Limb (tissue), 2 donors: ENCODE data around the gene TRAF3.
"Not testable (repeated sequence)": the region's sequence is repeated elsewhere in the genome, so short reads cannot be mapped to it uniquely, and the experiment has no call there.

Source experiments
- DNase-seq, 2 donors: peaks; one replicate each; pipeline ENCODE4 v3.0.0-alpha.2; 2016; ENCODE audit errors: extremely low spot score in 2 of 2

The TRAF3 gene

GRCh38 chr14:102863381-102863780 is 86.1 kb downstream of the TRAF3 start:
- DNase-seq = no peak

GRCh38 chr14:102865916-102866315 is 88.7 kb downstream of the TRAF3 start:
- DNase-seq = not testable (repeated sequence)

- no peak for DNase-seq
These were observed 89.9 kb downstream of the TRAF3 start for GRCh38 chr14:102866982-102867761.

- no peak for DNase-seq
These were observed 90.8 kb downstream of the TRAF3 start for GRCh38 chr14:102867826-102868580.

GRCh38 chr14:102868956-102869547 is 91.8 kb downstream of the TRAF3 start:
- no peak for DNase-seq

GRCh38 chr14:102870246-102870645 is 93.0 kb downstream of the TRAF3 start:
- DNase-seq = no peak

GRCh38 chr14:102870994-102871831 is 94.0 kb downstream of the TRAF3 start:
- no peak for DNase-seq

- DNase-seq = no peak
These were observed 94.8 kb downstream of the TRAF3 start for GRCh38 chr14:102872020-102872419.

- no peak for DNase-seq
These were observed 95.9 kb downstream of the TRAF3 start for GRCh38 chr14:102873131-102873530.

- DNase-seq = no peak
These were observed 96.4 kb downstream of the TRAF3 start for GRCh38 chr14:102873546-102874061.

GRCh38 chr14:102875652-102876051 is 98.4 kb downstream of the TRAF3 start:
- DNase-seq = no peak

- not testable (repeated sequence) for DNase-seq
These were observed 100.3 kb downstream of the TRAF3 start for GRCh38 chr14:102877511-102877910.

- DNase-seq = no peak
These were observed 101.1 kb downstream of the TRAF3 start for GRCh38 chr14:102878174-102878969.

- no peak for DNase-seq
These were observed 101.8 kb downstream of the TRAF3 start for GRCh38 chr14:102878970-102879460.

GRCh38 chr14:102882226-102882906 is 105.1 kb downstream of the TRAF3 start:
- DNase-seq = no peak

GRCh38 chr14:102883089-102883541 is 105.9 kb downstream of the TRAF3 start:
- no peak for DNase-seq

- DNase-seq = no peak
These were observed 106.3 kb downstream of the TRAF3 start for GRCh38 chr14:102883554-102883953.

- no peak for DNase-seq
These were observed 108.6 kb downstream of the TRAF3 start for GRCh38 chr14:102885737-102886447.

GRCh38 chr14:102888748-102889147 is 111.5 kb downstream of the TRAF3 start:
- no peak for DNase-seq
